Ishikawa (cell line): ENCODE data around the gene ERBIN.

Experiments
- CREB1 ChIP-seq: IDR thresholded peaks from 2 replicates; pipeline ENCODE4 v1.6.1; 2012; ENCODE audit warnings: low read depth
- FOXM1 ChIP-seq: IDR thresholded peaks from 2 replicates; pipeline ENCODE4 v1.6.1; 2012; ENCODE audit warnings: low read depth, borderline replicate concordance
- RAD21 ChIP-seq: IDR thresholded peaks from 2 replicates; pipeline ENCODE4 v1.6.1; 2012; ENCODE audit warnings: low read depth
- REST ChIP-seq: IDR thresholded peaks from 2 replicates; pipeline ENCODE4 v1.6.1; 2012; ENCODE audit warnings: low read depth, mild to moderate bottlenecking
- TF ChIP-seq, protein P1 (sequence below): IDR thresholded peaks from 2 replicates; pipeline ENCODE4 v1.6.1; 2012

DNA sequence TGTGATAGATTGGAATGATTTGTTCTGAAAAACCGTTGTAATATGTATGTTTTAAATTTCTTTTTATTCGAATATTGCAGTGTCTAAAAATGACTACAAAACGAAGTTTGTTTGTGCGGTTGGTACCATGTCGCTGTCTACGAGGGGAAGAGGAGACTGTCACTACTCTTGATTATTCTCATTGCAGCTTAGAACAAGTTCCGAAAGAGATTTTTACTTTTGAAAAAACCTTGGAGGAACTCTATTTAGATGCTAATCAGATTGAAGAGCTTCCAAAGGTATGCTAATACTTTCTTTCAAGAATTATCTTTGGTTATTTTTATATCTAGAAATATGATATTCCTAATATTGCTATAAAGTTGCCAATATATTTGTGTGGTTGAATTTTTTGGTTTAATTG lies 66.3 kb downstream of the ERBIN start:
- TF ChIP-seq REST = no peak
- TF ChIP-seq CREB1 = no peak
- TF ChIP-seq, protein P1, sequence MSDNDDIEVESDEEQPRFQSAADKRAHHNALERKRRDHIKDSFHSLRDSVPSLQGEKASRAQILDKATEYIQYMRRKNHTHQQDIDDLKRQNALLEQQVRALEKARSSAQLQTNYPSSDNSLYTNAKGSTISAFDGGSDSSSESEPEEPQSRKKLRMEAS = no peak
- no peak for TF ChIP-seq FOXM1
- no peak for TF ChIP-seq RAD21
